T-helper 2 cell (primary cell): ENCODE measurements around the gene SLC24A1.

Experiments
- DNase-seq, 5 experiments: peaks; one replicate each; pipeline versions ENCODE4 v3.0.0 to v3.0.0-alpha.2; 2012 to 2022

The SLC24A1 gene

GRCh38 chr15:65619626-65620290 lies 2.0 kb upstream of the SLC24A1 start:
- DNase-seq: no peak

- no peak for DNase-seq
Observed at GRCh38 chr15:65620833-65621232, 905 bp upstream of the SLC24A1 start.

- DNase-seq: no peak
Observed at GRCh38 chr15:65623103-65623502, 1.4 kb downstream of the SLC24A1 start.

GRCh38 chr15:65626856-65627255 lies 5.1 kb downstream of the SLC24A1 start:
- no peak for DNase-seq

- no peak for DNase-seq
Observed at GRCh38 chr15:65629548-65629947, 7.8 kb downstream of the SLC24A1 start.

- DNase-seq: peak in 1 of 5 experiments; percentile 68
Observed at GRCh38 chr15:65630760-65631159, 9.0 kb downstream of the SLC24A1 start.

- DNase-seq: peak in 1 of 5 experiments; percentile 55
Observed at GRCh38 chr15:65631503-65631902, 9.8 kb downstream of the SLC24A1 start.

- DNase-seq: no peak
Observed at GRCh38 chr15:65632780-65633375, 11.1 kb downstream of the SLC24A1 start.

- DNase-seq: no peak
Observed at GRCh38 chr15:65633752-65634151, 12.0 kb downstream of the SLC24A1 start.

- peak in 1 of 5 experiments; percentile 23 for DNase-seq
Observed at GRCh38 chr15:65634356-65634755, 12.6 kb downstream of the SLC24A1 start.

GRCh38 chr15:65638109-65638508 lies 16.4 kb downstream of the SLC24A1 start:
- DNase-seq: no peak

GRCh38 chr15:65638681-65639089 lies 16.9 kb downstream of the SLC24A1 start:
- DNase-seq: peak in 2 of 5 experiments; percentile 47 to 79

GRCh38 chr15:65639509-65639908 lies 17.8 kb downstream of the SLC24A1 start:
- no peak for DNase-seq

GRCh38 chr15:65641768-65642475 lies 20.2 kb downstream of the SLC24A1 start:
- DNase-seq: no peak

- no peak for DNase-seq
Observed at GRCh38 chr15:65642594-65642993, 20.9 kb downstream of the SLC24A1 start.

- DNase-seq: no peak
Observed at GRCh38 chr15:65644282-65644681, 22.5 kb downstream of the SLC24A1 start.

- DNase-seq: no peak
Observed at GRCh38 chr15:65645392-65645791, 23.7 kb downstream of the SLC24A1 start.

GRCh38 chr15:65646486-65646885 lies 24.7 kb downstream of the SLC24A1 start:
- no peak for DNase-seq

- no peak for DNase-seq
Observed at GRCh38 chr15:65650312-65651041, 28.7 kb downstream of the SLC24A1 start.

- no peak for DNase-seq
Observed at GRCh38 chr15:65651042-65651322, 29.2 kb downstream of the SLC24A1 start.

GRCh38 chr15:65651831-65652749 lies 30.4 kb downstream of the SLC24A1 start:
- DNase-seq: no peak

GRCh38 chr15:65653341-65653740 lies 31.6 kb downstream of the SLC24A1 start:
- DNase-seq: no peak
